HG03565 (cell line): ENCODE results near the gene TGM5.
"Not testable (repeated sequence)": the region's sequence is repeated elsewhere in the genome, so short reads cannot be mapped to it uniquely, and the experiment has no call there.

Experiments
- ATAC-seq: cut with Tn5 transposase; IDR thresholded peaks from one replicate; pipeline ENCODE4 v1.9.1; 2021; ENCODE audit warnings: mild to moderate bottlenecking, moderate library complexity; ENCODE audit not compliant: unreplicated experiment

Gene TGM5

GRCh38 chr15:43218908-43219706 lies 47.6 kb downstream of the TGM5 start:
- ATAC-seq, result no peak

DNA sequence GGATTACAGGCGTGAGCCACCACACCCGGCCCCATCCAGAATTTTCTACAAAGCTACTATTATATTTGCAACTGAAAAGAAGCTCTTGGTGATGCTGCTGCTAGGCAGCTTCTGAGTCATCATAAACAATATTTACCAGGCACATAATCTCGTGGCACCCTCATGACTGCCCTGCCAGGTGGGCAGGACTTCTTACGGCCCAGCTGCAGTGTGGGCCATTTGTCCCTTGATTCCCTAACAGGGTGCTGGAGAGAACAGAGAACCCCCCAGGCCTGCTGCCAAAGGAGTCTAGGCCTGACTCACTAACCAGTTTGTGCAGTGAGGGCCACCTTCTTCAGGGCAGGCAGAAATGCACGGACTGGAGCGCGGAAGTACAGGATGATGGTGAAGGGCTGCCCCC lies 50.8 kb downstream of the TGM5 start:
- no peak for ATAC-seq

GRCh38 chr15:43214592-43215295 lies 52.0 kb downstream of the TGM5 start:
- ATAC-seq, result no peak

DNA sequence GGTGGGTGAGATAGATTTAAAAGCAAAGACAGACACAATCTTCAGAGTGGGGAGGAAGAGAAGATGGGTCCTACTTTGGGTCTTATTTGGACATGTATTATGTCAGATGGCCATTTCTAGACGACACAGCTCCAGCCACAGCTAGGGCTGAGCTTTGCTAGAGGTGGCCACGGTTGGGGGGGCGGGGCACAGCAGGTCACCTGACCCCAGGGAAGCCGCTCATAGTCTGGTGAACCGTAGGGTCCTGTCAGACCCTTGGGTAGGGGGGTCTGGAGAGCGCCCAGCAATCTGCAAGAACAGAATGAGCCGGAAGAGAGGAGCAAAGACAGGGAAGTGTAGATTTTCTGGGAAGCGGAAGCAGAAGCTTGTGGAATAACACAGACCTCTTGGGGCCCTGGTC lies 52.6 kb downstream of the TGM5 start:
- no peak for ATAC-seq

GRCh38 chr15:43213466-43213865 lies 53.3 kb downstream of the TGM5 start:
- ATAC-seq, result no peak

DNA sequence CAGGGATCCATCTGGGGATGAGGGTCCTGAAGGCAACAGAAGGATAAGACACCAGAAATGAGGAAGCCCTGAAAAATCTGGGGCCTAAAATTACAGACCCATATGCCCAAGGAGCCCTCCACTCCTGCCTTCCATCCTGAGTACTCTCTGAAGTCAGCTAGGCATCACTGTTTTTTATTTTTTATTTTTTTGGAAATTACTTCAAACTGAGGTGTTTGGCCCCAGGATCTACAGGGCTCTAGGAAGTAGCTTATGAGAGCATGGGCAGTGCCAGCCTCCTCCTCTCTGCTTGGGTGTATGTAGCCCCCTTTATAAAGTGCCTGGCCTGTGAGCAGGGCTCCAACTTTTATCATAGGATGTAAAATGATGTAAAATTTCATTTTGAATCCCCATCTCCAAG lies 53.8 kb downstream of the TGM5 start:
- no peak for ATAC-seq

GRCh38 chr15:43212299-43212698 lies 54.4 kb downstream of the TGM5 start:
- no peak for ATAC-seq

- no peak for ATAC-seq
Measured at GRCh38 chr15:43211224-43211735, 55.4 kb downstream of the TGM5 start.

- no peak for ATAC-seq
Measured at GRCh38 chr15:43210807-43211206, 55.9 kb downstream of the TGM5 start.

DNA sequence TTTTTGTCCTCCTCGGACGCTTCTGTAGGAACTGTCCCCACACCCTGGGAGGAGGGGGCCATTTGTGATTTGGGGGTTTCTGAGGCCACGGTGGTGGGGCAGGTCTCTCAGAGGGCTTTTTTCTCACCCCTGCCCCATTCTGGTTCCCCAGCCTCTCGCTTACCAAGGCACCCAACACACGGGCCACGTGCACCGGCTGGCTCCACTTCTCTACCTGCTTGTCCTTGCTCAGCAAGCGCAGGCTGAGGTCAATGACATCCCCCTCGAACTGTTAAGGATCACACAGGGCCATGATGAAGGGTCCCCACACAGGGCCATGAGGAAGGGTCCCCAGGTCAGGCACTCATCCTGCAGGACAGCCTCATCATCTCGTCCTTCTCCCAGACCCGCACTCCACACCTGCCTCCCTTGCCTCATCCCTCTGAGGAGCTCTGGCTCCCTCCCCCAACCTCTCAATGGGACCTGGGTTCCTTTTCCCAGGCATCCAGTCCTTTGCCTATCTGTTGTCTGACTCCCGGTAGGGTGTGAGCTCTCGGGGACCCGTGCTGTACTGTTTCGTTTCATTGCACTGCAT lies 56.5 kb downstream of the TGM5 start:
- ATAC-seq, result no peak

DNA sequence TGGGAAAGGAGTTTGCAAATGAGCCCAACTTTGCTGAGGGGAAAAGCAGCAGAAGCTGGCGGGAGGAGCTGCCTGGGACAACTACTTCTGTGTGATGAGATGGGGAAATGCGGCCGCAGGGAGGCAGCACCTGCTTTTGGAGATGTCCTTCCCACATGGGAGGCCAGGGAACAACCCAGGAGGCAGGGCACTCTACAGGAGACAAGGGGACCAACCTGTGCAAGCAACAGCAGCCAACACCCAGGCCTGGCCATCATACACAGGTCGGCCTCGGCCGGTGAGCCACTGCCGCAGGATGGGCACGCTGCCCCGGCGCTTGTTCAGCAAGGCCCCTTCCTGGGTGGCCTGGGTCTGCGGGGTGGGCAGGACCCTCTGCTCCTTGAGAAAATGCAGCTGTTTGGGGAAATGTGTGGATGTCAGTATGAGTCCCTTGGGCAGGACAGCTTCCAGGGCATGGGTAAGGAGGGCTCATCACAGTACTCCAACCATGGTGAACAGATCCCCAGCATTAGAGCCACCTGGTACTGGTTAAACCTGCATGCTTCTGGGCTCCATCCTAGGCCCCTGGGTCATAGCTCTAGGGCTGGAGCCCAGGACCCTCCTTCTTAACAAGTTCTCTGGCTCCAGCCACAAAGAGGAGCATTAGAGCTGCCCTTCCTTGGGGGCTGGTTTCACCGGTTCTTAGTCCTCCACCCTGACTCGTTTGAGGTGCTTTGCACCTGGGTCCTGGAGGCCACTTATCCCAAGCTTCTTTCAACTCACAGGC lies 57.5 kb downstream of the TGM5 start:
- ATAC-seq, result no peak

DNA sequence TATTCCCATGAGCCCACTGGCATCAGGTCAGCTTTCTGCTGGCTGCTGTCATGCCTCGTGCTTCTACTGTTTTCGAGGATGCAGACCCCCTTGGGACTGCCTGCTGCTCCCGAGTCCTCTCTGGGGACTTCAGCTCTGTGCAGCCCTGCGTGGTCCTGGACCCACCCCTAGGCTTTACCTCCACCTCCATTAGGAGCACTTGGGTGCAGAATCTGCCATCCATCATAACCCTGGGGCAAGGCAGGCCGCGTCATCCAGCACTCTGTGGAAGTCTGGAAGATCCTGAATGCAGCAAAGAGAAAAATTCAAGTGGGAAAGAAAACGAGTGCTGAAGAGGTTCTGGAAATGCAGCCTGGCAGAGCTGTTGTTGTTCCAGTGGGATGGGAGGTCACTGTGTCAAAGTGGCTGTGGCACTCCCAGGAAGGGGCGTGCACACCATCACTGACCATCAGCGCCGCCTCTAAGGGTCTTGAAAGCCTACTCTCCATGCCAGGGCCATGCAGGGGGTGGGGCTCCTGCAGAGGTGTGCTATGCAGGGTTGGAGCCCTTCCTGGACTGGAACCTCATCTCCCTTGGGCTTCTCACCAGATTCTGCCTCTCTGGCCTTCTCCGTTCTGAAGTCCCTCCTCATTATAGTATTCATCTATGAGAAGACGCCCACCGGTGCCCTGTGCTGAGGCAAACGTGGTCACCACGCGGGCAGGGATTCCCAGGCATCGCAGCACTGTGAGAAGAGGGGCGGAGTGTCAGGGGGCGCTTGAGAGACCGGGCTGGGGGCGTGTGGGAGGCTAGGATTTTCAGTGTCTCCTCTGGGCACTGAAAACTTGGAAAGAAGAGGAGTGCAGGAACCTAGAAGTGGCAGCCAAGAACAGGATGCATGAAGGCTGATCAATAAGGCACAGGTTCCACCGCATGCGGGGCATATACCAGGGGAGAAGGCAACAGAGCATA lies 58.4 kb downstream of the TGM5 start:
- no peak for ATAC-seq

DNA sequence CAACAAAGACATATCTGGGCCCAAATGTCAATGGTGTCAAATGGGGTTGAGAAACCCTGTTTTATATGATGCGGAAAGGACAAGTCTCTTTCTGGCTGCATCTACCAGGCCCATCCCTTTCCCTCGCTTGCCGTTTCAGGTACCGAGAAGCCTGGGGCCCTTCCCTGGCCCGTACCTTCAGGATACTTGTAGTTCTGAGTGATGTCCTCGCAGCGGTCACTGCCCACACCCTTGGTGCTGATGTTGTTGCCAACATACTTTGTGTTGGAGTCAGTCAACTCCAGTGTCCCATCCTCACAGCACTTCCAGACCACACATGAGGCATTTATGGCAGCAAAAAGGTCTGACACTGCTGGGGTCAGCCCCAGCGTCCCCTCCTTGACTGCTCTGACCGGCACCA lies 59.7 kb downstream of the TGM5 start:
- ATAC-seq, result no peak

DNA sequence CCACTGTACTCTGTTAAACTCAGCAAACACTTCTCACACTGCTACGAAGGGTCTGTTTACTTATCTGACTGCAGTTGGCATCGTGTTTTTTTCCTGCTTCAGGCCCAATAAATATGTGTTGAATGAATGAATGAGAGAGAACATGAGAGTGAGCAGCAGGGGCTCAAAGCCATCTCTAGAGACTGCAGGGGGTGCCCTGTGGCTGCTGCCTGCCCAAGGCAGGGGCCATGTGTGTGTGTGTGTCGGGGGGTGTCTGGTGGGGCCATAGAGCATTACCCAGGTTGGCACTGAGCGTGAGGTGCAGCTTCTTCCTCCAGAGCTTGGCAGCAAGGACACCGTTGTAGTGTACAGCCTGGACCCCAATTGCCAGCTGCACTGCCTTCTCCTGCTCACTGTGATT lies 60.7 kb downstream of the TGM5 start:
- no peak for ATAC-seq

- no peak for ATAC-seq
Measured at GRCh38 chr15:43204016-43204901, 62.5 kb downstream of the TGM5 start.

- no peak for ATAC-seq
Measured at GRCh38 chr15:43199945-43200488, 66.7 kb downstream of the TGM5 start.

DNA sequence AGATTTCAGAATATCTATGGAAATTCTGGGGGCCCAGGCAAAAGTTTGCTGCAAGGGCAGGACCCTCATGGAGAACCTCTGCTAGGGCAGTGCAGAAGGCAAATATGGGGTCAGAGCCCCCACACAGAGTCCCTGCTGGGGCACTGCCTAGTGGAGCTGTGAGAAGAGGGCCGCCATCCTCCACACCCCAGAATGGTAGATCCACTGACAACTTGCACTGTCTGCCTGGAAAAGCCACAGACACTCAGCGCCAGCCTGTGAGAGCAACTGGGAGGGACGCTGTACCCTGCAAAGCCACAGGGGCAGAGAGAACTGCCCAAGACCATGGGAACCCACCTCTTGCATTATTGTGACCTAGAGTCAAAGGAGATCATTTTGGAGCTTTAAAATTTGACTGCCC lies 67.7 kb downstream of the TGM5 start:
- ATAC-seq, result no peak

DNA sequence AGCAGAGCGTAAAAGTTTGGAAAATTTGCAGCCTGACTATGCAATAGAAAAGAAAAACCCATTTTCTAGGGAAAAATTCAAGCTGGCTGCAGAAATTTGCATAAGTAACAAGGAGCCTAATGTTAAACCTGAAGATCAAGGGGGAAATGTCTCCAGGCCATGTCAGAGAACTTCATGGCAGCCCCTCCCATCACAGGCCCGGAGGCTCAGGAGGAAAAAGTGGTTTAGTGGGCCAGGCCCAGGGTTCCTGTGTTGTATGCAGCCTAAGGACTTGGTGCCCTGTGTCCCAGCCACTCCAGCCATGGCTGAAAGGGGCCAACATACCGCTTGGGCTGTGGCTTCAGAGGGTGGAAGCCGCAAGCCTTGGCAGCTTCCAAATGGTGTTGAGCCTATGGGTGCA lies 68.2 kb downstream of the TGM5 start:
- not testable (repeated sequence) for ATAC-seq

- ATAC-seq, result not testable (repeated sequence)
Measured at GRCh38 chr15:43197773-43198172, 69.0 kb downstream of the TGM5 start.
